Measurements from ENCODE around the gene FAF2. TPM values are rescaled to one million over a fixed set of nuclear protein-coding genes. Genes with fewer than 3 reads are reported as not detected.
"Not testable (repeated sequence)": the region's sequence is repeated elsewhere in the genome, so short reads cannot be mapped to it uniquely, and the experiment has no call there.

FAF2 gene
- total RNA-seq (10 to 100 TPM; 43.5 to 50.9 TPM), polyA plus RNA-seq (ENCODE audit: insufficient read length in 2 of 2) (10 to 100 TPM; 38.0 to 40.3 TPM)
- long read RNA-seq, donor 1, full-length matches to known transcripts: 11 of 32 reads
- long read RNA-seq, donor 1, partial matches to known transcripts: 21 of 32 reads
- long read RNA-seq, donor 1, other reads (novel, unspliced or antisense): 0 of 32 reads
- long read RNA-seq, donor 2, full-length matches to known transcripts: 4 of 4 reads
- long read RNA-seq, donor 2, partial matches to known transcripts: 0 of 4 reads
- long read RNA-seq, donor 2, other reads (novel, unspliced or antisense): 0 of 4 reads
- long read RNA-seq, donor 3, full-length matches to known transcripts: 5 of 5 reads
- long read RNA-seq, donor 3, partial matches to known transcripts: 0 of 5 reads
- long read RNA-seq, donor 3, other reads (novel, unspliced or antisense): 0 of 5 reads
- long read RNA-seq, donor 4, full-length matches to known transcripts: 6 of 18 reads
- long read RNA-seq, donor 4, partial matches to known transcripts: 12 of 18 reads
- long read RNA-seq, donor 4, other reads (novel, unspliced or antisense): 0 of 18 reads

GRCh38 chr5:176447978-176448608, at the start of gene FAF2:
Gene FAF2 (plus strand): TSS chr5:176448385. CDS start chr5:176448408, 23 bp downstream.
- Histone ChIP-seq H3K36me3 (ENCODE audit: control insufficient read depth, insufficient read depth, low read length) (peaks cover 4% of the 10 kb centered on the region), H3K9me3 (ENCODE audit: control insufficient read depth, insufficient read depth, low read length) (no peaks in the 10 kb centered on the region), H3K4me3 (ENCODE audit: low read depth, low read length) (peak within 1 kb of the TSS; percentile 95), H3K4me1 (ENCODE audit: control insufficient read depth, insufficient read depth, low read length) (peaks cover 19% of the 10 kb centered on the region), H3K27me3 (ENCODE audit: control insufficient read depth, insufficient read depth, low read length) (no peaks in the 10 kb centered on the region), H3K27ac (ENCODE audit: low read depth, low read length) (peak within 1 kb of the TSS; percentile 99)
- under 1% methylated on average over 49 of the region's 50 CpGs for WGBS (ENCODE audit: insufficient coverage)
- DNase-seq (ENCODE audit: low read depth in 4 of 6, low spot score in 6 of 6): peak; percentile 97 to 100 (median 98)

DNA sequence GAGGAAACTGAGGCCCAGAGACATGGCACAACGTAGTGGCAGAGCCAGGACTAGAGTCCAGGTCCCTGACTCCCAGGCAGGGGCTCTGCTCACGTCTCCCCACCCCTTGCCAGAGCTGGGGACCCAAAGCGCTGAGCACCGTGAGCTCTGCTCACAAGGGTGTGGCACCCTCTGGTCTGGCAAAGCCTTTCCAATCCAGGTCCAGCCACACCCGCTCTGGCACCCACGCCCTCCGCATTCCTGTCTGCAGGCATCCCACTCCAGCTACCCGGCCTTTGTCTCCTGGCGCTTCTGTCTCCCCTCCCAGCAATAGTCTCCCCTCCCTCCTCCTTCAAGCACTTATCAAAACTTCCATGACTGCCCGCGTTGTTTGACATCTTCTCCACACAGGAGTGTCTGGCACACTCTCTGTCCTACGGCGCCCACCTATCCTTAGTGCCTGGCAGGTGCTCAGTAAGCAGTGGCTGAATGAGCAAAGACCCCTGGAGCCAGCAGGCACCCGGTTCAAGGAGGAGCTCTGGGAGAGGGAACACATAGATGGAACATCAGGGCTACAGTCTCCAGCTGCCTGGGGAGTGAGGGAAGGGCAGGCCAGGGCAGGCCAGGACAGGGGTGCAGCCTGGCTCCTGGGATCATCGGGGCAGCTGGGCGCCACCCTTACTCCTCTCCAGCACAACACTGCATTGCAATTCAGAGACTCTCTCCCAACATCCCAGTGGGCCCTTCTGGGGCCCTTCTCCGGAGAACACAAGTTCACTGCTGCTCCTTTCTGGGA, 47.6 kb upstream of the FAF2 start:
- Histone ChIP-seq H3K9me3 (ENCODE audit: control insufficient read depth, insufficient read depth, low read length) (no peaks in the 10 kb centered on the region), H3K27me3 (ENCODE audit: control insufficient read depth, insufficient read depth, low read length) (no peaks in the 10 kb centered on the region), H3K36me3 (ENCODE audit: control insufficient read depth, insufficient read depth, low read length) (peaks cover 68% of the 10 kb centered on the region), H3K4me1 (ENCODE audit: control insufficient read depth, insufficient read depth, low read length) (no peaks in the 10 kb centered on the region), H3K27ac (ENCODE audit: low read depth, low read length) (no peak overlapping the region), H3K4me3 (ENCODE audit: low read depth, low read length) (no peak overlapping the region)
- no peak for DNase-seq (ENCODE audit: low read depth in 4 of 6, low spot score in 6 of 6)
- WGBS (ENCODE audit: insufficient coverage): 86% methylated on average over 17 of the region's 17 CpGs

DNA sequence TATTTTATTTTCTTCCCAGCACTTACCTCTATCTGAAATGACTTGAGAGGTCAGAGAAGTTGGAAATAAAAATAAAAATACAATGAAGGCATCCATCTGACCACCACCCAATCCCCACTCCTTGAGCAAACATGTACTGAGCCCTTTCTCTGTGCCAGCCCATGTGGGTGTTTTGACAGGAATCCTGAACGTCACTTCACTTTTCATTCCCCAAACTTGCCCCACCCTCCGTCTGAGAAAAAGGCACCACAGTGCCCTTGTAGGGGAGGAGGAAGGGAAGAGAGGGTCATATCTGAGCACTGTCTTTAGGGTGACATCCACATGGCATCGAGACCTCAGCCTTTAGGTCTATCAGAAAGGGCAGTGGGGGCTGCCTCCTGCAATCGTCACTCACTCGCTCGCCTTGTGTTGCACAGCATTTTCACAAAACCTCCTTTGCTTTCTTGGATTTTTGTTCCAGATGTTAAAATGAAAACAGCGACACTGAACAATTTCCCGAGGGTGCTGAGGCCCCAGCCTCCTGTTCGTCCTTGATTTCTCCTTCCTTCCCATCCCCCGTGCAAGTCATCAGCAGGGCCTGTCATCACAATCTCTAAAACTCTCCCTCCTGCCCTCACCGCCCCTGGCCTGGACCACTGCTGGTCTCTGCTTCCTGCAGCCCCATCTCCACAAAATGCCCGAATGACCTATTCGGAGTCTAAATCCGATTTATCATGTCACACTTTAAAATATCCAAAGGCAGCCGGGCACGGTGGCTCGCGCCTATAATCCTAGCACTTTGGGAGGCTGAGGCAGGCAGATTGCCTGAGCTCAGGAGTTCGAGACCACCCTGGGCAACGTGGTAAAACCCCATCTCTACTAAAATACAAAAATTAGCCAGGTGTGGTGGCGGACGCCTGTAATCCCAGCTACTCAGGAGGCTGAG, 46.6 kb upstream of the FAF2 start:
- 85% methylated on average over 16 of the region's 22 CpGs for whole genome bisulfite sequencing (ENCODE audit: insufficient coverage)
- Histone ChIP-seq H3K4me1 (ENCODE audit: control insufficient read depth, insufficient read depth, low read length) (no peaks in the 10 kb centered on the region), H3K27me3 (ENCODE audit: control insufficient read depth, insufficient read depth, low read length) (no peaks in the 10 kb centered on the region), H3K4me3 (ENCODE audit: low read depth, low read length) (no peak overlapping the region), H3K36me3 (ENCODE audit: control insufficient read depth, insufficient read depth, low read length) (peaks cover 68% of the 10 kb centered on the region), H3K9me3 (ENCODE audit: control insufficient read depth, insufficient read depth, low read length) (no peaks in the 10 kb centered on the region), H3K27ac (ENCODE audit: low read depth, low read length) (no peak overlapping the region)
- DNase-seq (ENCODE audit: low read depth in 4 of 6, low spot score in 6 of 6): no peak

DNA sequence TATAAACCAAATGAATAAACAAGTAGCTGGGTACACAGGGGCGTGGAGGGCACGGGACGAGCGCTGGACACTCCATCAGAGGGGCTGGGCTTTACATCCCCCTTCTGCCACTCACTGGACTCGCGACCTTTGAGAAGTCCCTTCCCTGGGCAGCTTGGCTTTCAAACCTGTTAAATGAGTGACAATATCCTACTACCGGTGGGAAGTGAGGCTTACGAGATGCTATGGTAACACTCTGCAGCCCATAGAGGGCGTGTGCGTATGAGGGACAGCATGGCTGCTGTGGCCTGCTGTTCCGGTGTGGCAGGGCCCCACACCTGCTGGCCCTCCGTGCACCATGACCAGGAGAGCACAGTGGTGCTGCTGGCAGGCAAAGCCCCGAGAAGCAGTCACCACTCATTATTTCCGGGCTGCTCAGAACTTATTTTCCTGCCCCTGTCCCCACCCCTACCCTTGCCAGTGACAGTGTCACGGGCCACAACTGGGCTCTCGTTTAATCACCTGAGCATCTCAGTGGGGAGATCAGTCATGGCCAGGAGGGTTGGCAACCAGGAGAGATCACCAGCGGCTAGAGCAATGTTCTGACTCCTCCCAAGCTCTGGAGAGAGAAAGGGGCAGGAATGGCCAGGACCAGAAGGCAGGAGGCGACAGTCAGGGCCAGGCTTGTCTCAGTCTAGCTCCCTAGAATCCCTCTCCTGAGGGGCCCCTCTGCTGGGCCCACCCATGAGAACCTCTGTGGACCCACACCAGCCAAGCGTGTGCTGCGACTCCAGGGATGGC, 42.3 kb upstream of the FAF2 start:
- Histone ChIP-seq H3K4me3 (ENCODE audit: low read depth, low read length) (no peak overlapping the region), H3K27ac (ENCODE audit: low read depth, low read length) (no peak overlapping the region), H3K27me3 (ENCODE audit: control insufficient read depth, insufficient read depth, low read length) (no peaks in the 10 kb centered on the region), H3K9me3 (ENCODE audit: control insufficient read depth, insufficient read depth, low read length) (no peaks in the 10 kb centered on the region), H3K4me1 (ENCODE audit: control insufficient read depth, insufficient read depth, low read length) (no peaks in the 10 kb centered on the region), H3K36me3 (ENCODE audit: control insufficient read depth, insufficient read depth, low read length) (peaks cover 76% of the 10 kb centered on the region)
- WGBS (ENCODE audit: insufficient coverage): 80% methylated on average over 15 of the region's 20 CpGs
- no peak for DNase-seq (ENCODE audit: low read depth in 4 of 6, low spot score in 6 of 6)

GRCh38 chr5:176406436-176407052, 41.6 kb upstream of the FAF2 start:
- WGBS (ENCODE audit: insufficient coverage): 91% methylated on average over 8 of the region's 9 CpGs
- H3K27me3 ChIP-seq (ENCODE audit: control insufficient read depth, insufficient read depth, low read length): no peaks in the 10 kb centered on the region
- peaks cover 76% of the 10 kb centered on the region for H3K36me3 ChIP-seq (ENCODE audit: control insufficient read depth, insufficient read depth, low read length)
- no peak for DNase-seq (ENCODE audit: low read depth in 4 of 6, low spot score in 6 of 6)
- H3K9me3 ChIP-seq (ENCODE audit: control insufficient read depth, insufficient read depth, low read length): no peaks in the 10 kb centered on the region
- H3K4me3 ChIP-seq (ENCODE audit: low read depth, low read length): no peak overlapping the region
- H3K4me1 ChIP-seq (ENCODE audit: control insufficient read depth, insufficient read depth, low read length): no peaks in the 10 kb centered on the region
- H3K27ac ChIP-seq (ENCODE audit: low read depth, low read length): no peak overlapping the region

DNA sequence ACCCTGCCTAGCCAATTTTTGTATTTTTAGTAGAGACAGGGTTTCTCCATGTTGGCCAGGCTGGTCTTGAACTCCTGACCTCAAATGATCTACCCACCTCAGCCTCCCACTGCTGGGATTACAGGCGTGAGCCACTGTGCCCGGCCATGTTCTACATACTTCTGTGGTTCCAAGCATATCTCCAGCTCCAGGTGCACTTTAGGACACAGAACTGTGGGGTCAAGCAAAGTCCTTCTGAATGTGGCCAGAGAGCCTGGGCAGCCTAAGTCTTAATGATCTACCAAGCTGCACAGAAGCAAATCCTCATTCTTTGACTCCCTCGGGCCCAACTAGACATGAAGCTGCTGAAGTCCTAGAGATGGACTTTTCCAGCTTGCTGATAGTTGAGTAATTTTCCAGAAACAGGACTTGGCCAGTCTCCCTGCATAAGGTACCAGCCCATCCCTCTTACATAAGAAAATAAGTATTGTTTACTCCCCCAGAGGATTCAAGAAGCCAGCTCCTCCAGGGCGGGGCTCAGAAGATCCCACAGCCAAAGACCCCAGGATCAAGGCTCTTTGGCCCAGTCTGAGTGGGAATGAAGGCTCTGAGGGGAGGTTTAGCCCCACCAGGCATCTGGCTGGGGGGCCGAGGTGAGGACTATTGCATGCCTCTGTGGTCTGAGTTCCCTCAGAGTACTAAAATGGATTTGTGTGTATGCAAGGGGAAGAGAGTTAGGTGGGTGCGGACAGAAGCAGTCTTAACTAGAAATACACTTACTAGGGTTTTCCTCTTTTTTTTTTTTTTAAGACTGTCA, 40.5 kb upstream of the FAF2 start:
- no peaks in the 10 kb centered on the region for H3K4me1 ChIP-seq (ENCODE audit: control insufficient read depth, insufficient read depth, low read length)
- WGBS (ENCODE audit: insufficient coverage): 97% methylated on average over 4 of the region's 6 CpGs
- no peak for DNase-seq (ENCODE audit: low read depth in 4 of 6, low spot score in 6 of 6)
- no peaks in the 10 kb centered on the region for H3K27me3 ChIP-seq (ENCODE audit: control insufficient read depth, insufficient read depth, low read length)
- H3K27ac ChIP-seq (ENCODE audit: low read depth, low read length): no peak overlapping the region
- H3K9me3 ChIP-seq (ENCODE audit: control insufficient read depth, insufficient read depth, low read length): no peaks in the 10 kb centered on the region
- H3K36me3 ChIP-seq (ENCODE audit: control insufficient read depth, insufficient read depth, low read length): peaks cover 72% of the 10 kb centered on the region
- H3K4me3 ChIP-seq (ENCODE audit: low read depth, low read length): no peak overlapping the region

DNA sequence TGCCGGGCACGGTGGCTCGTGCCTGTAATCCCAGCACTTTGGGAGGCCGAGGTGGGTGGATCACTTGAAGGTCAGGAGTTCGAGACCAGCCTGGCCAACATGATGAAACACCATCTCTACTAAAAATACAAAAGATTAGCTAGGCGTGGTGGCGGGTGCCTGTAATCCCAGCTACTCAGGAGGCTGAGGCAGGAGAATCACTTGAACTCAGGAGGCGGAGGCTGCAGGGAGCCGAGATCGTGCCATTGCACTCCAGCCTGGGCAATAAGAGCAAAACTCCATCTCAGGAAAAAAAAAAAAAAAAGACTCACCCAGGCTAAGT, 40.0 kb upstream of the FAF2 start:
- not testable (repeated sequence) for H3K4me3 ChIP-seq (ENCODE audit: low read depth, low read length); H3K27me3 ChIP-seq (ENCODE audit: control insufficient read depth, insufficient read depth, low read length); H3K9me3 ChIP-seq (ENCODE audit: control insufficient read depth, insufficient read depth, low read length); H3K27ac ChIP-seq (ENCODE audit: low read depth, low read length); DNase-seq (ENCODE audit: low read depth in 4 of 6, low spot score in 6 of 6); H3K4me1 ChIP-seq (ENCODE audit: control insufficient read depth, insufficient read depth, low read length)
- H3K36me3 ChIP-seq (ENCODE audit: control insufficient read depth, insufficient read depth, low read length): peaks cover 72% of the 10 kb centered on the region
- WGBS (ENCODE audit: insufficient coverage): 97% methylated on average over 5 of the region's 10 CpGs

GRCh38 chr5:176408590-176408989, 39.6 kb upstream of the FAF2 start:
- WGBS (ENCODE audit: insufficient coverage): no CpG with 5 or more reads among the region's 5 CpGs
- Histone ChIP-seq H3K9me3 (ENCODE audit: control insufficient read depth, insufficient read depth, low read length) (no peaks in the 10 kb centered on the region), H3K27ac (ENCODE audit: low read depth, low read length) (no peak overlapping the region), H3K36me3 (ENCODE audit: control insufficient read depth, insufficient read depth, low read length) (peaks cover 75% of the 10 kb centered on the region), H3K4me3 (ENCODE audit: low read depth, low read length) (no peak overlapping the region), H3K27me3 (ENCODE audit: control insufficient read depth, insufficient read depth, low read length) (no peaks in the 10 kb centered on the region), H3K4me1 (ENCODE audit: control insufficient read depth, insufficient read depth, low read length) (peaks cover 6% of the 10 kb centered on the region)
- no peak for DNase-seq (ENCODE audit: low read depth in 4 of 6, low spot score in 6 of 6)

Data from spinal cord (tissue), 10 donors.